ENCODE measurements around the gene MCRS1.

- TF ChIP-seq CTCF (IDR thresholded peaks at IDR 0.05): no peak
- TF ChIP-seq POLR2A (IDR thresholded peaks at IDR 0.05): no peak
Measured at GRCh38 chr12:49537231-49537751, 30.7 kb downstream of the MCRS1 start.
